SK-N-SH (cell line): Measurements from ENCODE around the gene RGS6. TPM values are rescaled to one million over a fixed set of nuclear protein-coding genes. Genes with fewer than 3 reads are reported as not detected.

Experiments
- CTCF ChIA-PET: fragments of 300-600, 350-600 bp; formaldehyde crosslinking; extraction: SDS; loops from one replicate; lab custom pipeline; 2021; lab: Yijun Ruan, JAX
- POLR2A ChIA-PET: fragments of 350-600 bp; sonication (Branson Sonifier 250); formaldehyde crosslinking; extraction: SDS; loops from one replicate; lab custom pipeline; 2020; ENCODE audit warnings: antibody characterized with exemption, inconsistent platforms; lab: Yijun Ruan, JAX
- DNase-seq: peaks from one replicate; pipeline ENCODE4 v3.0.0; 2012
- H2AFZ ChIP-seq: fragments of 200-600 bp; sonication (generic); 2 replicates; pipeline ENCODE4 v1.8.1; 2016; ENCODE audit warnings: antibody characterized with exemption, mild to moderate bottlenecking, low read depth
- H3F3A ChIP-seq: fragments of 200-600 bp; sonication (generic); replicated peaks from 2 replicates; pipeline ENCODE3; 2016; ENCODE audit warnings: antibody characterized with exemption, mild to moderate bottlenecking; ENCODE audit not compliant: insufficient read depth
- H3K27ac ChIP-seq, 2 experiments: fragments of 200-500 bp in 1 of 2; fragments of 200-600 bp in 1 of 2; sonication (Bioruptor generic) in 1 of 2; sonication (generic), shearing (Covaris generic) in 1 of 2; 2 replicates each; pipeline versions ENCODE4 v1.5.1 to v1.6.1; 2014 to 2016; ENCODE audit warnings: low read depth in 2 of 2, inconsistent platforms in 1 of 2, low read length in 1 of 2, mild to moderate bottlenecking in 1 of 2, mixed read lengths in 1 of 2
- H3K27me3 ChIP-seq: fragments of 200-600 bp; sonication (generic), shearing (Covaris generic); 2 replicates; pipeline ENCODE4 v1.6.1; 2016; ENCODE audit warnings: mixed run types; ENCODE audit not compliant: insufficient read depth
- H3K36me3 ChIP-seq, 2 experiments: fragments of 200-500 bp in 1 of 2; fragments of 200-600 bp in 1 of 2; sonication (Bioruptor generic) in 1 of 2; sonication (generic) in 1 of 2; replicated peaks in 1 of 2; 2 replicates each; pipeline versions ENCODE3 to v1.5.1; 2014 to 2016; ENCODE audit warnings: low read length in 1 of 2, mild to moderate bottlenecking in 1 of 2; ENCODE audit not compliant: insufficient read depth in 2 of 2, control insufficient read depth in 1 of 2
- H3K4me1 ChIP-seq, 2 experiments: fragments of 200-500 bp in 1 of 2; fragments of 200-600 bp in 1 of 2; sonication (Bioruptor generic) in 1 of 2; sonication (generic), shearing (Covaris generic) in 1 of 2; 2 replicates each; pipeline versions ENCODE4 v1.5.1 to v1.6.1; 2014 to 2016; ENCODE audit warnings: low read depth in 1 of 2, low read length in 1 of 2, mixed run types in 1 of 2; ENCODE audit not compliant: insufficient read depth in 2 of 2, control insufficient read depth in 1 of 2
- H3K4me2 ChIP-seq: fragments of 200-600 bp; sonication (generic), shearing (Covaris generic); 2 replicates; pipeline ENCODE4 v1.6.1; 2017; ENCODE audit warnings: mixed run types
- H3K4me3 ChIP-seq, 2 experiments: fragments of 200-500 bp in 1 of 2; fragments of 200-600 bp in 1 of 2; sonication (Bioruptor generic) in 1 of 2; sonication (generic), shearing (Covaris generic) in 1 of 2; 2 replicates each; pipeline versions ENCODE4 v1.5.1 to v1.8.1; 2014 to 2016; ENCODE audit warnings: low read depth in 2 of 2, inconsistent platforms in 1 of 2, low read length in 1 of 2, mild to moderate bottlenecking in 1 of 2, mixed read lengths in 1 of 2, moderate library complexity in 1 of 2
- H3K79me2 ChIP-seq: fragments of 200-600 bp; sonication (generic); 2 replicates; pipeline ENCODE4 v1.8.1; 2017; ENCODE audit warnings: mild to moderate bottlenecking; ENCODE audit not compliant: insufficient read depth
- H3K9ac ChIP-seq: fragments of 200-600 bp; sonication (generic); 2 replicates; pipeline ENCODE4 v1.6.1; 2017; ENCODE audit warnings: mixed run types
- H3K9me2 ChIP-seq: fragments of 200-600 bp; sonication (generic); 2 replicates; pipeline ENCODE4 v1.6.1; 2017; ENCODE audit warnings: mixed run types
- H3K9me3 ChIP-seq: fragments of 200-600 bp; sonication (generic); 2 replicates; pipeline ENCODE4 v1.6.1; 2017; ENCODE audit warnings: mixed run types, mild to moderate bottlenecking, moderate library complexity
- H4K20me1 ChIP-seq: fragments of 200-600 bp; sonication (generic); 2 replicates; pipeline ENCODE4 v1.6.1; 2017; ENCODE audit warnings: mild to moderate bottlenecking, mixed run types; ENCODE audit not compliant: insufficient read depth
- ELF1 ChIP-seq: IDR thresholded peaks from 2 replicates; pipeline ENCODE4 v1.4.0; 2012
- EZH2phosphoT487 ChIP-seq: fragments of 200-600 bp; sonication (generic); IDR thresholded peaks from 2 replicates; pipeline ENCODE4 v1.6.1; 2017; ENCODE audit warnings: low read depth, mixed run types, mild to moderate bottlenecking, antibody characterized with exemption, moderate library complexity, borderline replicate concordance
- FOSL2 ChIP-seq: IDR thresholded peaks from 2 replicates; pipeline ENCODE4 v1.4.0; 2012; ENCODE audit warnings: low read depth, mild to moderate bottlenecking, moderate library complexity, borderline replicate concordance
- FOXM1 ChIP-seq: IDR thresholded peaks from 2 replicates; pipeline ENCODE4 v1.4.0; 2012; ENCODE audit warnings: low read depth, mild to moderate bottlenecking
- GABPA ChIP-seq: IDR thresholded peaks from 2 replicates; pipeline ENCODE4 v1.4.0; 2012; ENCODE audit warnings: low read depth, mild to moderate bottlenecking
- GATA2 ChIP-seq: sonication (generic); formaldehyde crosslinking; IDR thresholded peaks from 2 replicates; pipeline ENCODE4 v1.5.0; 2020; ENCODE audit warnings: mild to moderate bottlenecking, missing genetic modification reagents
- JUND ChIP-seq: IDR thresholded peaks from 2 replicates; pipeline ENCODE4 v1.4.0; 2012
- MXI1 ChIP-seq: IDR thresholded peaks from 2 replicates; pipeline ENCODE4 v1.6.1; 2012; ENCODE audit warnings: mild to moderate bottlenecking, low read depth, low read length, improper control_type of control experiment
- NRF1 ChIP-seq: IDR thresholded peaks from 2 replicates; pipeline ENCODE4 v1.6.1; 2012; ENCODE audit warnings: low read depth, mild to moderate bottlenecking, low read length
- POLR2AphosphoS5 ChIP-seq: IDR thresholded peaks from 2 replicates; pipeline ENCODE4 v1.6.1; 2012; ENCODE audit warnings: low read depth, low read length
- RAD21 ChIP-seq: IDR thresholded peaks from 2 replicates; pipeline ENCODE4 v1.6.1; 2012; ENCODE audit warnings: mild to moderate bottlenecking, low read length
- RFX5 ChIP-seq: IDR thresholded peaks from 2 replicates; pipeline ENCODE4 v1.6.1; 2012; ENCODE audit warnings: mild to moderate bottlenecking, improper control_type of control experiment, low read length
- RXRA ChIP-seq: IDR thresholded peaks from 2 replicates; pipeline ENCODE4 v1.4.0; 2012; ENCODE audit warnings: low read depth, mild to moderate bottlenecking, borderline replicate concordance
- SMC3 ChIP-seq: IDR thresholded peaks from 2 replicates; pipeline ENCODE4 v1.6.1; 2012; ENCODE audit warnings: low read depth, low read length, improper control_type of control experiment
- TCF12 ChIP-seq: IDR thresholded peaks from 2 replicates; pipeline ENCODE4 v1.4.0; 2012
- TEAD4 ChIP-seq: IDR thresholded peaks from 2 replicates; pipeline ENCODE4 v1.4.0; 2012; ENCODE audit warnings: mild to moderate bottlenecking, borderline replicate concordance; ENCODE audit not compliant: insufficient read depth
- YY1 ChIP-seq: IDR thresholded peaks from 2 replicates; pipeline ENCODE4 v1.4.0; 2012; ENCODE audit warnings: low read depth, mild to moderate bottlenecking
- WGBS: methylation state at CpG from one replicate; pipeline ENCODE4 v1.1.6; 2017; ENCODE audit warnings: low lambda C conversion rate; 5-methylcytosine and 5-hydroxymethylcytosine counted together
- polyA plus RNA-seq, 3 experiments: library from polyadenylated mRNA; depleted of rRNA; stranded (reverse); fragments of >200 nt; gene quantifications; 2 replicates each; pipeline ENCODE4 v1.2.3, GENCODE V29; 2012
- TF ChIP-seq, protein P1 (sequence below): IDR thresholded peaks from 2 replicates; pipeline ENCODE4 v1.4.0; 2012; ENCODE audit warnings: low read depth
- TF ChIP-seq, protein P2 (sequence below): IDR thresholded peaks from 2 replicates; pipeline ENCODE4 v1.4.0; 2012; ENCODE audit warnings: low read depth, borderline replicate concordance
- TF ChIP-seq, protein P3 (sequence below): IDR thresholded peaks from 2 replicates; pipeline ENCODE4 v1.6.1; 2012; ENCODE audit warnings: mild to moderate bottlenecking, low read depth, low read length, moderate library complexity
- TF ChIP-seq, protein P4 (sequence below): fragments of 150-350 bp; IDR thresholded peaks from 2 replicates; pipeline ENCODE4 v1.6.1; 2017; ENCODE audit warnings: antibody characterized with exemption, low read length, low read depth, borderline replicate concordance

The RGS6 gene
- polyA plus RNA-seq, 1 of the 3 experiments (the other 2 are of a cell fraction): not detected

- Histone ChIP-seq H3K9ac (no peak overlapping the region), H3F3A (no peaks in the 10 kb centered on the region), H3K36me3 (no peaks in the 10 kb centered on the region), H2AFZ (no peak overlapping the region), H3K79me2 (no peaks in the 10 kb centered on the region), H3K27ac (no peak overlapping the region; a peak in 1 of 4 replicates), H3K9me2 (no peaks in the 10 kb centered on the region), H3K4me1 (peaks cover 0 to 5% of the 10 kb centered on the region in 2 experiments; a peak in 1 of 4 replicates), H3K4me2 (no peak overlapping the region), H3K27me3 (no peaks in the 10 kb centered on the region), H3K9me3 (no peaks in the 10 kb centered on the region)
- ChIA-PET CTCF (no interaction called here), POLR2A (no interaction called here)
- DNase-seq: no peak
- TF ChIP-seq, protein P1, sequence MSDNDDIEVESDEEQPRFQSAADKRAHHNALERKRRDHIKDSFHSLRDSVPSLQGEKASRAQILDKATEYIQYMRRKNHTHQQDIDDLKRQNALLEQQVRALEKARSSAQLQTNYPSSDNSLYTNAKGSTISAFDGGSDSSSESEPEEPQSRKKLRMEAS: no peak
- TF ChIP-seq FOSL2: no peak
- no peak for TF ChIP-seq TCF12
- TF ChIP-seq ELF1: no peak
- no peak for TF ChIP-seq POLR2AphosphoS5
- no peak for TF ChIP-seq RAD21
- TF ChIP-seq EZH2phosphoT487: no peak
- TF ChIP-seq GATA2 (CRISPR knock-in tag): no peak
- no peak for TF ChIP-seq RXRA
- TF ChIP-seq FOXM1: no peak
- no peak for TF ChIP-seq MXI1
- TF ChIP-seq, protein P2, sequence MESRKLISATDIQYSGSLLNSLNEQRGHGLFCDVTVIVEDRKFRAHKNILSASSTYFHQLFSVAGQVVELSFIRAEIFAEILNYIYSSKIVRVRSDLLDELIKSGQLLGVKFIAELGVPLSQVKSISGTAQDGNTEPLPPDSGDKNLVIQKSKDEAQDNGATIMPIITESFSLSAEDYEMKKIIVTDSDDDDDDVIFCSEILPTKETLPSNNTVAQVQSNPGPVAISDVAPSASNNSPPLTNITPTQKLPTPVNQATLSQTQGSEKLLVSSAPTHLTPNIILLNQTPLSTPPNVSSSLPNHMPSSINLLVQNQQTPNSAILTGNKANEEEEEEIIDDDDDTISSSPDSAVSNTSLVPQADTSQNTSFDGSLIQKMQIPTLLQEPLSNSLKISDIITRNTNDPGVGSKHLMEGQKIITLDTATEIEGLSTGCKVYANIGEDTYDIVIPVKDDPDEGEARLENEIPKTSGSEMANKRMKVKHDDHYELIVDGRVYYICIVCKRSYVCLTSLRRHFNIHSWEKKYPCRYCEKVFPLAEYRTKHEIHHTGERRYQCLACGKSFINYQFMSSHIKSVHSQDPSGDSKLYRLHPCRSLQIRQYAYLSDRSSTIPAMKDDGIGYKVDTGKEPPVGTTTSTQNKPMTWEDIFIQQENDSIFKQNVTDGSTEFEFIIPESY: no peak
- TF ChIP-seq JUND: no peak
- TF ChIP-seq TEAD4: no peak
- TF ChIP-seq, all 33 proteins: peak for 0
- 56% methylated on average over 7 of the region's 7 CpGs for WGBS
- Histone ChIP-seq H3K4me3 (no peak overlapping the region), H4K20me1 (no peaks in the 10 kb centered on the region)
Measured at GRCh38 chr14:72590577-72590976, 658.3 kb downstream of the RGS6 start.

- no peaks in the 10 kb centered on the region for H3K9me3 ChIP-seq
- no peaks in the 10 kb centered on the region for H3K27me3 ChIP-seq
- H3K27ac ChIP-seq: peak overlapping the region in 1 of 2 experiments; percentile 3; a peak in 1 of 4 replicates
- ChIA-PET POLR2A (no interaction called here), CTCF (no interaction called here)
- no peak overlapping the region for H3K4me2 ChIP-seq
- no peak overlapping the region for H2AFZ ChIP-seq
- DNase-seq: no peak
- TF ChIP-seq NRF1 (no peak), YY1 (no peak), MXI1 (no peak), SMC3 (no peak), GATA2 (CRISPR knock-in tag) (no peak), RFX5 (no peak), EZH2phosphoT487 (no peak), RAD21 (no peak), GABPA (no peak)
- TF ChIP-seq, protein P3, sequence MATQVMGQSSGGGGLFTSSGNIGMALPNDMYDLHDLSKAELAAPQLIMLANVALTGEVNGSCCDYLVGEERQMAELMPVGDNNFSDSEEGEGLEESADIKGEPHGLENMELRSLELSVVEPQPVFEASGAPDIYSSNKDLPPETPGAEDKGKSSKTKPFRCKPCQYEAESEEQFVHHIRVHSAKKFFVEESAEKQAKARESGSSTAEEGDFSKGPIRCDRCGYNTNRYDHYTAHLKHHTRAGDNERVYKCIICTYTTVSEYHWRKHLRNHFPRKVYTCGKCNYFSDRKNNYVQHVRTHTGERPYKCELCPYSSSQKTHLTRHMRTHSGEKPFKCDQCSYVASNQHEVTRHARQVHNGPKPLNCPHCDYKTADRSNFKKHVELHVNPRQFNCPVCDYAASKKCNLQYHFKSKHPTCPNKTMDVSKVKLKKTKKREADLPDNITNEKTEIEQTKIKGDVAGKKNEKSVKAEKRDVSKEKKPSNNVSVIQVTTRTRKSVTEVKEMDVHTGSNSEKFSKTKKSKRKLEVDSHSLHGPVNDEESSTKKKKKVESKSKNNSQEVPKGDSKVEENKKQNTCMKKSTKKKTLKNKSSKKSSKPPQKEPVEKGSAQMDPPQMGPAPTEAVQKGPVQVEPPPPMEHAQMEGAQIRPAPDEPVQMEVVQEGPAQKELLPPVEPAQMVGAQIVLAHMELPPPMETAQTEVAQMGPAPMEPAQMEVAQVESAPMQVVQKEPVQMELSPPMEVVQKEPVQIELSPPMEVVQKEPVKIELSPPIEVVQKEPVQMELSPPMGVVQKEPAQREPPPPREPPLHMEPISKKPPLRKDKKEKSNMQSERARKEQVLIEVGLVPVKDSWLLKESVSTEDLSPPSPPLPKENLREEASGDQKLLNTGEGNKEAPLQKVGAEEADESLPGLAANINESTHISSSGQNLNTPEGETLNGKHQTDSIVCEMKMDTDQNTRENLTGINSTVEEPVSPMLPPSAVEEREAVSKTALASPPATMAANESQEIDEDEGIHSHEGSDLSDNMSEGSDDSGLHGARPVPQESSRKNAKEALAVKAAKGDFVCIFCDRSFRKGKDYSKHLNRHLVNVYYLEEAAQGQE: no peak
- TF ChIP-seq, protein P1: no peak
- TF ChIP-seq, protein P4, sequence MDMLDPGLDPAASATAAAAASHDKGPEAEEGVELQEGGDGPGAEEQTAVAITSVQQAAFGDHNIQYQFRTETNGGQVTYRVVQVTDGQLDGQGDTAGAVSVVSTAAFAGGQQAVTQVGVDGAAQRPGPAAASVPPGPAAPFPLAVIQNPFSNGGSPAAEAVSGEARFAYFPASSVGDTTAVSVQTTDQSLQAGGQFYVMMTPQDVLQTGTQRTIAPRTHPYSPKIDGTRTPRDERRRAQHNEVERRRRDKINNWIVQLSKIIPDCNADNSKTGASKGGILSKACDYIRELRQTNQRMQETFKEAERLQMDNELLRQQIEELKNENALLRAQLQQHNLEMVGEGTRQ: no peak
- TF ChIP-seq, all 33 proteins: peak for 0
- no peak overlapping the region for H3K4me3 ChIP-seq
- H4K20me1 ChIP-seq: no peaks in the 10 kb centered on the region
- no peaks in the 10 kb centered on the region for H3F3A ChIP-seq
- H3K9ac ChIP-seq: no peak overlapping the region
- peaks cover 0 to 5% of the 10 kb centered on the region in 2 experiments; a peak in 1 of 4 replicates for H3K4me1 ChIP-seq
- no peaks in the 10 kb centered on the region for H3K79me2 ChIP-seq
- WGBS: 50% methylated on average over 4 of the region's 4 CpGs
- no peaks in the 10 kb centered on the region for H3K36me3 ChIP-seq
- no peaks in the 10 kb centered on the region for H3K9me2 ChIP-seq
Measured at GRCh38 chr14:72591391-72591790, 659.2 kb downstream of the RGS6 start.
